Loucy (cell line): ENCODE results near the gene RAB8A.

Experiments
- H2AFZ ChIP-seq: fragments of 200-600 bp; sonication (generic); 2 replicates; pipeline ENCODE4 v1.6.0; 2016; ENCODE audit warnings: antibody characterized with exemption, mild to moderate bottlenecking, low read length, moderate library complexity
- H3F3A ChIP-seq: fragments of 200-600 bp; 2 replicates; pipeline ENCODE4 v1.6.0; 2016; ENCODE audit warnings: antibody characterized with exemption, low read depth, mild to moderate bottlenecking
- H3K27me3 ChIP-seq: fragments of 200-600 bp; sonication (generic); 2 replicates; pipeline ENCODE4 v1.6.1; 2014; ENCODE audit warnings: low read length, mild to moderate bottlenecking; ENCODE audit not compliant: insufficient read depth, poor library complexity, severe bottlenecking
- H3K36me3 ChIP-seq: fragments of 200-600 bp; sonication (generic); 2 replicates; pipeline ENCODE4 v1.6.1; 2016; ENCODE audit warnings: low read length; ENCODE audit not compliant: insufficient read depth
- H3K4me1 ChIP-seq: fragments of 200-600 bp; sonication (generic); 2 replicates; pipeline ENCODE4 v1.5.1; 2014; ENCODE audit warnings: low read length, mild to moderate bottlenecking; ENCODE audit not compliant: insufficient read depth, poor library complexity, severe bottlenecking
- H3K4me2 ChIP-seq: fragments of 200-600 bp; sonication (generic); 2 replicates; pipeline ENCODE4 v1.6.0; 2014; ENCODE audit warnings: antibody characterized with exemption, low read length, low read depth, mild to moderate bottlenecking; ENCODE audit not compliant: poor library complexity, severe bottlenecking
- H3K4me3 ChIP-seq: fragments of 200-600 bp; sonication (generic); 2 replicates; pipeline ENCODE4 v1.5.1; 2014; ENCODE audit warnings: low read length, mild to moderate bottlenecking, mixed read lengths; ENCODE audit not compliant: poor library complexity, severe bottlenecking
- H3K79me2 ChIP-seq: fragments of 200-600 bp; sonication (generic); 2 replicates; pipeline ENCODE4 v1.6.1; 2014; ENCODE audit warnings: low read length; ENCODE audit not compliant: insufficient read depth
- H3K9ac ChIP-seq: fragments of 200-600 bp; sonication (generic); 2 replicates; pipeline ENCODE4 v1.6.0; 2014; ENCODE audit warnings: mild to moderate bottlenecking, low read depth, low read length, moderate library complexity; ENCODE audit not compliant: poor library complexity, severe bottlenecking
- H3K9me2 ChIP-seq: fragments of 200-600 bp; sonication (generic); replicated peaks from 2 replicates; pipeline ENCODE4 v1.6.1; 2016; ENCODE audit warnings: low read depth, low read length, mixed read lengths
- H3K9me3 ChIP-seq: fragments of 200-600 bp; sonication (generic); 2 replicates; pipeline ENCODE4 v1.6.1; 2014; ENCODE audit warnings: mild to moderate bottlenecking, antibody characterized with exemption, low read length, low read depth; ENCODE audit not compliant: insufficient read depth
- H4K20me1 ChIP-seq: fragments of 200-600 bp; sonication (generic); 2 replicates; pipeline ENCODE4 v1.6.0; 2014; ENCODE audit warnings: antibody characterized with exemption, low read length, mild to moderate bottlenecking; ENCODE audit not compliant: insufficient read depth, poor library complexity, severe bottlenecking
- CTCF ChIP-seq: fragments of 200-600 bp; sonication (generic); conservative IDR thresholded peaks from 2 replicates; pipeline ENCODE4 v1.5.1; 2014; ENCODE audit warnings: mild to moderate bottlenecking, antibody characterized with exemption, low read length
- EZH2phosphoT487 ChIP-seq: fragments of 200-600 bp; IDR thresholded peaks from 2 replicates; pipeline ENCODE4 v1.6.1; 2018; ENCODE audit warnings: antibody characterized with exemption, mild to moderate bottlenecking, moderate library complexity, borderline replicate concordance

RAB8A gene

GRCh38 chr19:16091546-16092475, 19.9 kb upstream of the RAB8A start:
- H3K79me2 ChIP-seq = peaks cover 81% of the 10 kb centered on the region

GRCh38 chr19:16094360-16095070, 17.2 kb upstream of the RAB8A start:
- H3K9me3 ChIP-seq = no peaks in the 10 kb centered on the region
- H3K79me2 ChIP-seq = peaks cover 65% of the 10 kb centered on the region
- peaks cover 68% of the 10 kb centered on the region for H4K20me1 ChIP-seq
- no peaks in the 10 kb centered on the region for H3K4me1 ChIP-seq
- H3K4me2 ChIP-seq = no peak overlapping the region
- peaks cover 24% of the 10 kb centered on the region for H3F3A ChIP-seq
- no peaks in the 10 kb centered on the region for H3K9me2 ChIP-seq
- no peaks in the 10 kb centered on the region for H3K27me3 ChIP-seq
- no peak for TF ChIP-seq CTCF
- TF ChIP-seq EZH2phosphoT487 = no peak
- H3K36me3 ChIP-seq = peaks cover 97% of the 10 kb centered on the region
- no peak overlapping the region for H3K4me3 ChIP-seq
- H3K9ac ChIP-seq = no peak overlapping the region
- H2AFZ ChIP-seq = no peak overlapping the region

More at GRCh38 chr19:16091546-16092475, 19.9 kb upstream of the RAB8A start:
- Histone ChIP-seq H3K4me3 (no peak overlapping the region), H3K4me2 (no peak overlapping the region), H3K4me1 (peaks cover 19% of the 10 kb centered on the region), H2AFZ (no peak overlapping the region), H3K9ac (no peak overlapping the region), H3K9me3 (no peaks in the 10 kb centered on the region), H3K27me3 (no peaks in the 10 kb centered on the region), H4K20me1 (peaks cover 78% of the 10 kb centered on the region), H3K9me2 (no peaks in the 10 kb centered on the region), H3F3A (peaks cover 24% of the 10 kb centered on the region), H3K36me3 (peaks cover 99% of the 10 kb centered on the region)
- no peak for TF ChIP-seq EZH2phosphoT487
- TF ChIP-seq CTCF = no peak

DNA sequence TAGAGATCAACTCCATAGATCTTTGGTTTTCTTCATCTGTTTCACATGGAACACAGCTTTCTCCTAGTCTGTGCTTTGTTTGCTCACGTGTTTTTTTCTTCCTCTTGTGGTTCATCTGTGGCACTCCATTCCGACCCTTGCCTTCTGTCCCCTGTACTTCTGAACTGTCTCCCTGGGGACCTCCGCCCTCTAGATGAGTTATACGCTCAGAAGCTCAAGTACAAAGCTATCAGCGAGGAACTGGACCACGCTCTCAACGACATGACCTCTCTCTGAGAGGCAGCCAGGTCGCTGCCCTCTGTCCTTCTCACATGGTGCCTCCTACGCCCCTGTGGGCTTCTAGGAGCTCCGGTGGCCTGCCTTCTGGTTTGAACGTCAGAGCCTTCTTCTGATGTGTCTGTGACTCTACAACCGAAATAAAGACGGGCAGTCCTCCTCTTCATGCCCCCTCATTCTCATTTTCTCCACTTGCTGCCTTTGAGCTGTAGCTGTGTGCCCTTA, 16.6 kb upstream of the RAB8A start:
- no peaks in the 10 kb centered on the region for H3K4me1 ChIP-seq
- no peak overlapping the region for H2AFZ ChIP-seq
- TF ChIP-seq CTCF = no peak
- TF ChIP-seq EZH2phosphoT487 = no peak
- peaks cover 65% of the 10 kb centered on the region for H3K79me2 ChIP-seq
- H3K4me2 ChIP-seq = no peak overlapping the region
- H3K9me2 ChIP-seq = no peaks in the 10 kb centered on the region
- H3K36me3 ChIP-seq = peaks cover 97% of the 10 kb centered on the region
- no peak overlapping the region for H3K4me3 ChIP-seq
- H4K20me1 ChIP-seq = peaks cover 70% of the 10 kb centered on the region
- no peaks in the 10 kb centered on the region for H3K9me3 ChIP-seq
- peaks cover 24% of the 10 kb centered on the region for H3F3A ChIP-seq
- no peaks in the 10 kb centered on the region for H3K27me3 ChIP-seq
- no peak overlapping the region for H3K9ac ChIP-seq
